ENCODE results near the gene DMRTA2.

DNA sequence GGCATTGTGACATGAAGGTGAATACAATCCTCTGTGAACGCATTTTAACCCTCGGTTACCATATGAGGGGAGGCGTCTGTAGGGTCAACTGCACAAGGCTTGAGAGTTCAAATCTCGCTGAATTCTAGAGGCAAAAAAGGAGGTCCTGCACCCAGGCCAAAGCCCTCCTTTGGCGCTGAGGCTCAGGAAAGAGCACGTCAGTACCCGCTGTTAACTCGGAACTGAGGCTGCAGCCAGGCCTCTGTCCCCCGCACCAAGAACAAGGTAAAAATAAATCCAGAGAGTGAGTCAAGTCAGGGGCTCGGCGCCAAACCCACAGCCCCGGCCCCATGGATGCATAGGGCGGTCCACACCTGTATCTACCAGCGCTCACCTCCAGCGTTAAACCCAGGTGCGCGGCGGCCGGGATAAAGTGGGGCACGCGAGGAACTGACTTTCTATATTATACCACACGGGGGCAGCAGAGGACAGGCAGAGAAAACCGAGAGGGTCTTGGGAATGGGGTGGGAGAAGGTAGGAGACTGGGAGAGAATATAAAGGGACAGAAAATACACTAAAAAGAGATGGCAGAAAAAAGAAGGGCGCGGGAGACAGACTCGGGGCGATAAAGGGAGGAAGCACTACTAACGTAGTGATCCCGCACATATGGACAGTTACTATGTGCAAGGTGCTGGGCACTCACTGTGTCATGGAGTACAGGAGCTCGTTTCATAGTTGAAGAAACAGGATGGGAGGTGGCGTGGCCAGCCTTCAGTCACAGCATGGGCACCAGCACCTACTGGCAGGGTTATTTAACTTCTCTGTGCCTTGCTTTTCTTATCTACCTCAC lies 54.9 kb downstream of the DMRTA2 start:
- TF ChIP-seq, protein P1, sequence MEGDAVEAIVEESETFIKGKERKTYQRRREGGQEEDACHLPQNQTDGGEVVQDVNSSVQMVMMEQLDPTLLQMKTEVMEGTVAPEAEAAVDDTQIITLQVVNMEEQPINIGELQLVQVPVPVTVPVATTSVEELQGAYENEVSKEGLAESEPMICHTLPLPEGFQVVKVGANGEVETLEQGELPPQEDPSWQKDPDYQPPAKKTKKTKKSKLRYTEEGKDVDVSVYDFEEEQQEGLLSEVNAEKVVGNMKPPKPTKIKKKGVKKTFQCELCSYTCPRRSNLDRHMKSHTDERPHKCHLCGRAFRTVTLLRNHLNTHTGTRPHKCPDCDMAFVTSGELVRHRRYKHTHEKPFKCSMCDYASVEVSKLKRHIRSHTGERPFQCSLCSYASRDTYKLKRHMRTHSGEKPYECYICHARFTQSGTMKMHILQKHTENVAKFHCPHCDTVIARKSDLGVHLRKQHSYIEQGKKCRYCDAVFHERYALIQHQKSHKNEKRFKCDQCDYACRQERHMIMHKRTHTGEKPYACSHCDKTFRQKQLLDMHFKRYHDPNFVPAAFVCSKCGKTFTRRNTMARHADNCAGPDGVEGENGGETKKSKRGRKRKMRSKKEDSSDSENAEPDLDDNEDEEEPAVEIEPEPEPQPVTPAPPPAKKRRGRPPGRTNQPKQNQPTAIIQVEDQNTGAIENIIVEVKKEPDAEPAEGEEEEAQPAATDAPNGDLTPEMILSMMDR (IDR thresholded peaks at IDR 0.05) = peak; percentile 91
- no peak for TF ChIP-seq POLR2AphosphoS5 (IDR thresholded peaks at IDR 0.05; ENCODE audit: low read depth, low read length)
